ENCODE results near the gene CLRN2. TPM values are rescaled to one million over a fixed set of nuclear protein-coding genes. Genes with fewer than 3 reads are reported as not detected.

Gene CLRN2
- total RNA-seq, 1 donor from 2014 or later: not detected

DNA sequence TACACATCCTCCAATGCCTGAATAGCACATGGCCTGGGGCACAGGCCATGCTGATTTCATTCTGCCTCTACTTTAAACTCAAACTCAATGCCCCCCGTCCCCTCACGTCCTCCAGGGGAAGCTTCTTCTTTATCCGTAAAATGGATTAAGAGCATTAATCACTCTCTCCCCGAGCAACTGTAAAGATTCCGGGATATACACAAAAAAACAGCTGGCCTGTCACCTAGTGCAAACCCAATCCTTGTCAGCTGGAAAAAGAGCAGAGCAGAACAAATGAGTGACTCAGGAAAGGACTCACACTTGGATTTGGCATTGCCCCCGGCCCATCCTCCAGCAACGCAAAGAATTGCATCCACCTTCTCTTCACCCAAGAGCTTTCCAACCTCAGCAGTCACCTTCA lies 10.9 kb upstream of the CLRN2 start:
- H3K27ac ChIP-seq (replicated peaks): no peak overlapping the region
- H3K27me3 ChIP-seq (ENCODE audit: low read depth): no peaks in the 10 kb centered on the region
- peaks cover 87% of the 10 kb centered on the region for H3K36me3 ChIP-seq
- no peak for TF ChIP-seq CTCF (IDR thresholded peaks at IDR 0.05; ENCODE audit: borderline replicate concordance)
- H3K4me1 ChIP-seq: no peaks in the 10 kb centered on the region
- no peaks in the 10 kb centered on the region for H3K9me3 ChIP-seq (replicated peaks)
- H3K4me3 ChIP-seq: no peak overlapping the region
- no peak for DNase-seq
- intact Hi-C loops (cut with micrococcal nuclease): no loop called here

DNA sequence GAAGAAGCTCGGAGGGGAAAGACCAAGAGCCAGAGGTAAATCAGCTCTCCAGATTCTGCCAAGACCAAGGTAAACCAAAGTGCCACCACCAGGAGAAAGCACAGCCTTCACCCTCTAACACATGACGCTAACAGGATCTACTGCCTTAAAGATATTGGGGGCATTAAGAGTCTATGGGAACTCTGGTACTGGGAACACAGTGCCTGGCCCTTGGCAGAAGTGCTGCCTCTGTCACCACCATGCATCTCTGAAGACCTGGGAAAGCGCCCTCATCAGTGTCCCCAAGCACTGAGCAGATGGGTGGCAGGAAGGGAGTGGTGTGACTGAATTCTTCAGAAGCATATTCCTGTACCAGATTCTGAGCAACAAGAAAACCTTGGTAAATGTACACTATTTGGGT lies 4.4 kb upstream of the CLRN2 start:
- DNase-seq: no peak
- no peak for TF ChIP-seq CTCF (IDR thresholded peaks at IDR 0.05; ENCODE audit: borderline replicate concordance)
- Histone ChIP-seq H3K27me3 (ENCODE audit: low read depth) (peaks cover under 1% of the 10 kb centered on the region), H3K4me3 (peak overlapping the region; percentile 86), H3K27ac (replicated peaks) (peak overlapping the region; percentile 85), H3K4me1 (peaks cover 27% of the 10 kb centered on the region), H3K36me3 (peaks cover 31% of the 10 kb centered on the region), H3K9me3 (replicated peaks) (no peaks in the 10 kb centered on the region)
- intact Hi-C loops (cut with micrococcal nuclease): no loop called here

- Histone ChIP-seq H3K9me3 (replicated peaks) (no peaks in the 10 kb centered on the region), H3K4me1 (peaks cover 27% of the 10 kb centered on the region), H3K27ac (replicated peaks) (peak overlapping the region; percentile 85), H3K4me3 (peak overlapping the region; percentile 86), H3K36me3 (peaks cover 27% of the 10 kb centered on the region), H3K27me3 (ENCODE audit: low read depth) (peaks cover 5% of the 10 kb centered on the region)
- no peak for TF ChIP-seq CTCF (IDR thresholded peaks at IDR 0.05; ENCODE audit: borderline replicate concordance)
- intact Hi-C loops (cut with micrococcal nuclease): no loop called here
- DNase-seq: peak; percentile 19
These were observed 3.9 kb upstream of the CLRN2 start for GRCh38 chr4:17511051-17511450.

GRCh38 chr4:17511509-17511949 lies 3.4 kb upstream of the CLRN2 start:
- peaks cover 26% of the 10 kb centered on the region for H3K36me3 ChIP-seq
- peak overlapping the region; percentile 85 for H3K27ac ChIP-seq (replicated peaks)
- intact Hi-C loops (cut with micrococcal nuclease): no loop called here
- no peaks in the 10 kb centered on the region for H3K9me3 ChIP-seq (replicated peaks)
- H3K4me1 ChIP-seq: peaks cover 27% of the 10 kb centered on the region
- peak overlapping the region; percentile 86 for H3K4me3 ChIP-seq
- no peak for TF ChIP-seq CTCF (IDR thresholded peaks at IDR 0.05; ENCODE audit: borderline replicate concordance)
- peaks cover 7% of the 10 kb centered on the region for H3K27me3 ChIP-seq (ENCODE audit: low read depth)
- peak; percentile 56 for DNase-seq

GRCh38 chr4:17511950-17512795 lies 2.8 kb upstream of the CLRN2 start, which contains the start of gene QDPR:
TSS of gene QDPR (minus strand) at chr4:17512090. CDS start at chr4:17512054, 36 bp downstream.
- TF ChIP-seq CTCF (IDR thresholded peaks at IDR 0.05; ENCODE audit: borderline replicate concordance): peak; percentile 63
- H3K36me3 ChIP-seq: peaks cover 21% of the 10 kb centered on the region
- intact Hi-C loops (cut with micrococcal nuclease): no loop called here
- peak; percentile 86 for DNase-seq
- peak within 1 kb of the TSS; percentile 85 for H3K27ac ChIP-seq (replicated peaks)
- H3K27me3 ChIP-seq (ENCODE audit: low read depth): peaks cover 13% of the 10 kb centered on the region
- no peaks in the 10 kb centered on the region for H3K9me3 ChIP-seq (replicated peaks)
- H3K4me3 ChIP-seq: peak within 1 kb of the TSS; percentile 86
- peaks cover 27% of the 10 kb centered on the region for H3K4me1 ChIP-seq
